GM04503 (cell line): ENCODE measurements around the gene LZTS3.
"Not testable (repeated sequence)": the region's sequence is repeated elsewhere in the genome, so short reads cannot be mapped to it uniquely, and the experiment has no call there.

ENCODE experiments used
- DNase-seq: peaks from one replicate; pipeline ENCODE4 v3.0.0-alpha.2; 2012; ENCODE audit warnings: low read depth

LZTS3 gene

DNA sequence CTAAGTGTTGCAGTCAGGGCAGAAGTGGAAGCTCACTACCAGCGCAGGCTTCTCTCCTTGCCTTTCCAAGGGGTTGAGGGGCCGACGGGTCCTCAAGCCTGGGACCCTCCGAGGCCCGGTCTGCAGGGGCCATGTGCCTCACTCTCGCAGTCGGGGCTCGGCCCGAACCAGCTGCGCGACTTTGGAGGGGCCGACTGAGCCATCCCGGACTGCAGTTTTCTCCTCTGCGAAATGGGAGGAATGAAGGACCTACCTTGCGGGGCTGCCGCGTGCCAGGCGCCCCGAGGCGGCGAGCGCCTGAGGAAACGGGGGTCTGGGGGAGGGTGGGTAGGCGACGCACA is 5.6 kb downstream of the LZTS3 start:
- DNase-seq: no peak

DNA sequence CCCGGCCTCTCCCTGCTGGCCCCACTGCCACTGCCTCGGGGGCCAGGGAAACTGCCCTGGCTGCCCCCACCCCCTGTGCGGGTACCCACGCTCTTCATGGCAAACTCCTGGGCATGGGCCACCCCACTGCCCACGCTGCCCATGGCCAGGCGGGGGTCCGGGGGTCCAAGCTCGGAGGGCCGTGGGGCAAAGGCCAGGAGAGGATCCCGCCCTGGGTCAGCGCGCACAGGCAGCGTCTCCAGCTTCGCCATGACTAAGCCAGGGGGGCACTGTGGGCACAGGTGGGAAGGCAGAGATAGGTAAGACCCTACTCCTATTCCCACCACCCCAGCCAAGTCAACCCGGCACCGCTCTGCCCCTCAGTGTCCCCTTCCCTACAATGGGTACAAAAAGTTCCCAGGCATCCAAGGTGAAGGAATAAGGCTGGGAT is 6.4 kb downstream of the LZTS3 start:
- no peak for DNase-seq

GRCh38 chr20:3166338-3166912 is 6.9 kb downstream of the LZTS3 start:
- DNase-seq: no peak

DNA sequence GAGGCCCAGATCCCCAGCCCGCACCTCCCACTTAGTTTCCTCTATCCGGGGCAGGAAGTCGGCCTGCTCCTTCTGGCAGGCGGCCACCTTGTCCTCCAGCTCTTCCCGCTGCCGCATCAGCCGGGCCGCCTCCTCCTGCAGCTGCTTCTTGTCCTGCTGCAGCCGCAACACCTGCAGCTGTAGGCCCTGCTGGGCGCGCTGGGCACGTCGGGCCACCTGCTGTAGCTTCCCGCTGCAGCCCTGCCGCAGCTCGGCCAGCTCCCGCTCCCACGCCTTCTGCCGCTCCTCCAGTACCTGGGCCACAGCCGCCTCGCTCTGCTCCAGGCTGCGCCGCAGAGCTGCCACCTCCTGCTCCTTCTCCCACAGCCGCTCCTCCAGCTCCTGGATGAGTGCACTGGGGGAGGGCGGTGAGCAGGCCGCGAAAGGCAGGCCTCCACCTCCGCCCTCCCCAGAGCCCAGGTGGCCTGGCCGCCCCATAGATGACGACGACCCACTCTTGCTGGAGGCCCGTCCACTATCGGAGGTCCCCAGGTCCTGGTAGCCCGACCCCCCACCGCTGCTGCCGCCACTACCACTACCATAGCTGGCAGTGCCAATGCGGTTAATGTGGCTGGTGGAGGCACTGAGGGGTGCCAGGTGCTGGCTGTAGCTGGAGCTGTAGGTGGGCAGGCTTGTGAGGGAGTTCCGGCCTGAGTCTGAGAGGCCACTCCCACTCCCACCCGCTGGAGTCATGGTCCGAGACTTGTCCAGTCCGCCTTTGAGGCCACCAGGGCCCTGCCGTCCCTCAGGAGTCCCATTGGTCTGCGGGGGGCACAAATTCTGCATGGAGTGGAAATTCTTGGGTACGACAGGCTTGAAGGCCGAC is 7.6 kb downstream of the LZTS3 start:
- no peak for DNase-seq

- DNase-seq: no peak
Measured at GRCh38 chr20:3164763-3165410, 8.5 kb downstream of the LZTS3 start.

DNA sequence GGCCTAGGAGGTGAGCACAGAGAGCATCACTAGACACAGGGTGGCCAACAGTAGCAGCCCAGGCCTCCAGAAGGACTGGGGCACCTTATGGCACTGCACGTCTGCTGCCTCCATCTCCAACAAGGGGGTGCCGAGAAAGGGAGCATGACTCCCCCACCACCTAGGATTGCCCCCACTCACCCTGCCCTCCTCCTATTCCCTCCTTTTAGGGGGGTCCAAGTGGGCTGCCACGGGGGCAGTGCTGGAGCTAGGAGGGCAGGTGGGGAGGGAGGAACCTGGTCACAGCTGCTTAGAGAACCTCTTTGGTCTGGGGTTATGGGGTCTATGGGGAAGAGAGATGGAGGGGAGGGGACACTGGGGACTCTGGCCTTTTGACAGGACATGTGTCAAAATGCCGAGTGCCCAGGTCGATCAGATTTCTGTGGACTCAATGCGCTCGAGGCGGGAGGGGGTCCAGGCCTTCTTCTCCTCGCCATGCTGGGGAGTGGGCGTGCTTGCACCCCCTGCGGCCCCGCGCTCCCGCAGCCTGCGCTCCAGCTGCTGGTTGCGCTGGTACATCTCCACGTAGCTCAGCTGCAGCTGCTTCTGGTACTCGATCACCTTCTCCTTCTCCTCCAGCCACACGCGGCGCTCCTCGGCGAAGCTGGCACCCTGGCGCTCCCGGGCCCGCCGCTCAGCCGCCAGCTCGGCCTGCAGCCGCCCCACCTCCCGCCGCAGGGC is 9.1 kb downstream of the LZTS3 start:
- no peak for DNase-seq

- no peak for DNase-seq
Measured at GRCh38 chr20:3163099-3164042, 10.0 kb downstream of the LZTS3 start.

- no peak for DNase-seq
Measured at GRCh38 chr20:3162080-3162611, 11.2 kb downstream of the LZTS3 start.

DNA sequence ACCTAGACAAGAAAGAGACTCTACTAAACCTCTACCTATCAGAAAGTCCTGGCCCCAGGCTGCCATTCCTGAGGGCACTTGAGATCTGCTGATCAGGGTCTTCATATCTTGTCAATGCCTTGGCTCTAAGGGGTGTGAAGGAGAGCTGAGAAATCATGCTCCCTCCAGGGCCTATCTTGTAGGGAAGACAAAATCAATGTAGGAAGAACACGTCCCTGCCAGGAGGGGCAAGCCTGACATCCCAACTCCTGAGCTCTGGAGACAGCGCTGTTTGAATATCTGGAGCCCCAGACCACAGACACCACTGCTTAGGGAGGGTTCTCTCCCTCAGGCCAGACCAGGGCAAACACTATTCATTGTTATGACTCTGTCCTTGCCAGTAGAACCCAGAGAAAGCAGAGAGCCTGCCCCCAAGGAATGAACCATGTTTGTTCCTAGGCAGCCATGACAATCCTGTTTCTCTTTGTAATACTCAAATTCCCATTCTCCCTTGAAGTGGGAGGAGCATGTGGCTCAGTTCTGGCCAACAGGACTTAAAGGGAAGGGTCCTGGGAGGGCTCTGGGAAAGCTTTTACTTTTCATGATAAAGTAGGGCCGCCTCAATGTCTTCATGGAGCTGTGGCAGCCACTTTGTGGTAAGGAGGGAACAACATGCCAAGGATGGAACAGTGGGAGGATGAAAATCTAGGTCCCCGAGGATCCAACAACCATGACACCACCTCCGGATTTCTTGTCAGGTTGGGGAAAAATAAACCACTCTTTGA is 11.9 kb downstream of the LZTS3 start:
- DNase-seq: no peak

- DNase-seq: no peak
Measured at GRCh38 chr20:3160418-3160817, 12.9 kb downstream of the LZTS3 start.

DNA sequence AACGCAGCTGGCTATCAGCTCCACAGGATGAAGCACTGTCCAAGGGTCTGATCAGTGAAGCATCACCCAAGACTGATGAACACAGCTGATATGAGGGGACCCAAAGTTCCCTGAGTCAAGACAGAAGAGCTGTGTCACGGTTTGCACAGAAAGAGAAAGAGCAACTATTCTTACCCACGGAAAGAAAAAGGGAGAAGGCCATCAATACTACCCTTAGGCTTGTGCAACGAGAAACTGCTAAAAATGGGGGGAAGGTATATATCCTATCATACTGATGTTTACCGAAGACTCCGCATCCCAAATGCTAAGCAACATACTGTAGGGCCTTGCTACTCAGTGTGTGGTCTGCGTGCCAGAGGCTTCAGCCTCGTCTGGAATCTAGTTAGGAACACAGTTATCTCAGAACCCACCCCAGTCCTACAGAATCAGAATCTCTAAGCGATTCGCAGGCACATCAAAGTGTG is 14.3 kb downstream of the LZTS3 start:
- no peak for DNase-seq

GRCh38 chr20:3157817-3158216 is 15.5 kb downstream of the LZTS3 start:
- DNase-seq: no peak

DNA sequence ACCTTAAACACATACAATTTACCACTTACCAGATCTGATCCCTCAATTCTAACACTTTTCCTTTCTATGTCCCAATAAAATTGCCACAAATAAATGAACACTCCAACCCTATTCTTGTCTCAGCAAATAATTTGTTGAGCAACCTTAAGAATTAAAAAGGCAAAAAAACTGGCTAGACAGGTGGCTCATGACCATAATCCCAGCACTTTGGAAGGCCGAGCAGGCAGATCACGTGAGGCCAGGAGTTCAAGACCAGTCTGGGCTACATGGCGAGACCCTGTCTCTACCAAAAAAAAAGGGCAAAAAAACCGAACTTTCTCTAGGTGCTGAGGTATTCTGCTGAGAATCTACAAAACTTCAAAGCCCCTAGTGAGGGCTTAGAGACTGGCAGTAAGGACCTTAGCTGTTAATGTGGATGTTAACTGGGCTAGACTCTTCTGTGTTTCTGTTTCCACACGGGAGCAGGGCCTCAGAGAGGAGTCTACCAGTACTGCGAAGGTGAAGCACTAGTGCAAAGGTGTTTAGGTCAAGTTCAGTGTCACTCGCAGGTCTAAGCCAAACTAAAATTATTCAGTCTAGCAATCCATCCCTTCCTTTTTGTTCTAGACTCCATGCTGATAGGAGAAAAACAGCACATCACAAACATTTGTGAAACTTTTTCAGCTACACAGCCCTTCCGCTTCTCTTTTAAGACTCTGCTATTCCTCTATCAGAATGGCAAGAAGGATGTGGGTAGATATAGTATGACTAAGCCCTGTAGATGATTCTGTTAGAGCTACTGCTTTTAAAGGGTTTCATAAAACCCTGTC is 16.3 kb downstream of the LZTS3 start:
- no peak for DNase-seq

- DNase-seq: not testable (repeated sequence)
Measured at GRCh38 chr20:3152057-3152644, 21.2 kb downstream of the LZTS3 start.

DNA sequence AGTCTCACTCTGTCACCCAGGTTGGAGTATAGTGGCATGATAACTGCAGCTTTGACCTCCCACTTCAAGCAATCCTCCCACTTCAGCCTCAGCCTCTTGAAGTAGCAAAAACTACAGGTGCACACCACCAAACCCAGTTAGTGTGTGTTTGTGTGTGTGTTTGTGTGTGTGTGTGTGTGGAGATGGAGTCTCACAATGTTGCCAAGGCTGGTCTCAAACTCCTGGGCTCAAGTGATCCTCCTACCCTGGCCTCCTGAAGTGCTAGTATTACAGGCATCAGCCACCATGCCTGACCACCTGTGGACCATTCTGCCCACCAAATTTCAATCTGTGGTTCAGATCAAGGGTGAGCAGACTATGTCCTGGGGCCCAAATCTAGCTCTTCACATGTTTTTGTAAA is 22.4 kb downstream of the LZTS3 start:
- no peak for DNase-seq

DNA sequence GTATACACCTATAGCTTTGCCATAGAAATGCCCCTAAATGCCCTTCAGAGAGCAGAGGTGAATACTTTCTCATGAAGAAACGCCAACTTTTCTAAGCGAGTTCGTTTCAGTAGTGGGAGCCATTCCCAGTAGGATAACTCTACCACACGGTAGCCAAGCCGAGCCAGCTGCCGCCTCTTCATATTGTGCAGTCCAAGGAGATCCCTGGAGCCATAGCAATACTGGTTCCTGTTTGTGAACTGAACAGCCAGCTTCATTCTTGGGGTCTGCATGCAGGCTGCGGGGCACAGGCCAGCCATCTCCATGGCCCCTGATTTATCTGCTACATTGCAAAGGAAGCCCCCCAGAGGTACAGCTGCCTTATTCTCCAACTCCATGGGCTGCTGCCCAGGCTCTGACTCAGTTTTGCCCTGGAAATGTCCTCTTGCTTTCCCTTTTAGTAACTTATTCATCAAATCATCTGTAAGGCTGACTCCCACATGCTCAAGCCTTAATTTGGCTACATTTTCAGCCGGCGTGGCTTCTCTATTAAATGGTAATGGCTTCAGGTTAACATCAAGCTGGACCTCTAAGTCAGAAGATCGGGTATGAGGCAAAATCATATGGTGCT is 26.5 kb downstream of the LZTS3 start:
- no peak for DNase-seq

DNA sequence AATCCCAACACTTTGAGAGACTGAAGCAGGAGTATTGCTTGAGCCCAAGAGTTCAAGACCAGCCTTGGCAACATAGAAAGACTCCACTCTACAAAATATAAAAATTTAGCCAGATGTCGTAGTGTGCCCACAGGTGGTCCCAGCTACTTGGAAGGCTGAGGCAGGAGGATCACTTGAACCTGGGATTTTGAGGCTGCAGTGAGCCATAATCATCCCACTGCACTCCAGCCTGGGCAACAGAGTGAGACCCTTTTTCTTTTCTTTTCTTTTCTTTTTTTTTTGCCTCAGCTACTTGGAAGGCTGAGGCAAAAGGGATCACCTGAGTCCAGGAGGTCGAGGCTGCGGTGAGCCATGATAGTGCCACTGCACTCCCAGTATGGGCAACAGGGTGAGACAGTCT is 31.6 kb downstream of the LZTS3 start:
- no peak for DNase-seq

GRCh38 chr20:3137492-3137891 is 35.9 kb downstream of the LZTS3 start:
- no peak for DNase-seq
